Natural killer cell (primary cell): ENCODE data around the gene MAPK9. TPM values are rescaled to one million over a fixed set of nuclear protein-coding genes. Genes with fewer than 3 reads are reported as not detected.
A peak's percentile ranks its signal among the peaks of the same experiment; 100 is the strongest.

Experiments
- ATAC-seq, 3 donors: fragments of 150-1000 bp in 2 of 3; fragments of 200-7000 bp in 1 of 3; cut with Tn5 transposase; 1 replicate in 1 of 3; 2 replicates in 2 of 3; pipeline ENCODE4 v1.10.0; 2021; ENCODE audit warnings: mild to moderate bottlenecking in 2 of 3, moderate library complexity in 2 of 3
- DNase-seq, 2 donors: peaks; one replicate each; pipeline versions ENCODE4 v3.0.0 to v3.0.0-alpha.2; 2013 to 2021; ENCODE audit warnings: mixed read lengths in 1 of 2
- H3K27ac ChIP-seq: one replicate; pipeline ENCODE4 v1.5.1; 2013; ENCODE audit warnings: mild to moderate bottlenecking, low read length
- H3K27me3 ChIP-seq: one replicate; pipeline ENCODE4 v1.6.1; 2013; ENCODE audit warnings: low read length; ENCODE audit not compliant: control insufficient read depth, insufficient read depth
- H3K36me3 ChIP-seq: one replicate; pipeline ENCODE4 v1.6.1; 2013; ENCODE audit warnings: low read length; ENCODE audit not compliant: control insufficient read depth, insufficient read depth
- H3K4me1 ChIP-seq: one replicate; pipeline ENCODE4 v1.6.1; 2013; ENCODE audit warnings: low read length; ENCODE audit not compliant: control insufficient read depth, insufficient read depth
- H3K4me3 ChIP-seq: one replicate; pipeline ENCODE4 v1.5.1; 2013; ENCODE audit warnings: low read length
- H3K9me3 ChIP-seq: one replicate; pipeline ENCODE4 v1.6.1; 2013; ENCODE audit warnings: low read length; ENCODE audit not compliant: control insufficient read depth, insufficient read depth
- H3K27ac Mint-ChIP-seq, 2 donors: one replicate each; pipeline ENCODE4 v1.8.0; 2022; ENCODE audit warnings: mild to moderate bottlenecking in 2 of 2, mixed read lengths in 2 of 2, moderate library complexity in 1 of 2
- H3K27me3 Mint-ChIP-seq, 2 donors: one replicate each; pipeline ENCODE4 v1.8.0; 2022; ENCODE audit warnings: low read depth in 2 of 2, mixed read lengths in 2 of 2
- H3K36me3 Mint-ChIP-seq: one replicate; pipeline ENCODE4 v1.8.0; 2022; ENCODE audit warnings: mixed read lengths
- H3K4me1 Mint-ChIP-seq, 2 donors: one replicate each; pipeline ENCODE4 v1.8.0; 2022; ENCODE audit warnings: mixed read lengths in 2 of 2
- H3K4me3 Mint-ChIP-seq: one replicate; pipeline ENCODE4 v1.8.0; 2022; ENCODE audit warnings: mild to moderate bottlenecking, moderate library complexity, mixed read lengths
- H3K9me3 Mint-ChIP-seq, 2 donors: one replicate each; pipeline ENCODE4 v1.8.0; 2022; ENCODE audit warnings: mixed read lengths in 2 of 2
- CTCF ChIP-seq: fragments of 200-600 bp; IDR thresholded peaks from one replicate; pipeline ENCODE4 v1.8.0; 2022; ENCODE audit warnings: antibody characterized with exemption
- WGBS: methylation state at CpG from one replicate; pipeline ENCODE4 v1.1.7; 2013; ENCODE audit warnings: missing lambda C conversion rate; ENCODE audit not compliant: insufficient coverage; 5-methylcytosine and 5-hydroxymethylcytosine counted together
- intact Hi-C: fragments of 100-400 bp; cut with micrococcal nuclease; formaldehyde crosslinking; loops from one replicate; pipeline ENCODE4 v1.14.2; 2022
- total RNA-seq, 4 donors: library from RNA; stranded (reverse); fragments of 120-200 nt in 1 of 4; gene quantifications; one replicate each; pipeline versions ENCODE4 v1.2.3 to v1.2.4, GENCODE V29; 2013 to 2022

Gene MAPK9
- total RNA-seq, 3 donors from 2014 or later (not counting 1 experiment from before 2014, with no cell fraction given): 34.1 to 48.5 (median 40.4) TPM

- no peak overlapping the region for H3K27ac Mint-ChIP-seq
- H3K36me3 Mint-ChIP-seq: no peaks in the 10 kb centered on the region
- H3K9me3 Mint-ChIP-seq: no peaks in the 10 kb centered on the region
- no peak overlapping the region for H3K4me3 Mint-ChIP-seq
- H3K4me1 Mint-ChIP-seq: no peaks in the 10 kb centered on the region
- ATAC-seq (no peak), DNase-seq (no peak)
- intact Hi-C loops: no loop called here
- peaks cover 4% of the 10 kb centered on the region for H3K4me1 ChIP-seq
- TF ChIP-seq CTCF: no peak
- H3K27me3 Mint-ChIP-seq: peaks cover 21 to 40% of the 10 kb centered on the region in 2 donors
- H3K27me3 ChIP-seq: no peaks in the 10 kb centered on the region
- WGBS: 89% methylated on average over 7 of the region's 7 CpGs
- no peaks in the 10 kb centered on the region for H3K9me3 ChIP-seq
- H3K4me3 ChIP-seq: no peak overlapping the region
- H3K36me3 ChIP-seq: no peaks in the 10 kb centered on the region
- H3K27ac ChIP-seq: no peak overlapping the region
Observed at GRCh38 chr5:180329138-180329435, 37.2 kb upstream of the MAPK9 start.

GRCh38 chr5:180328296-180329137 lies 36.6 kb upstream of the MAPK9 start:
- peak; percentile 84 for TF ChIP-seq CTCF
- Mint-ChIP-seq H3K4me1 (no peaks in the 10 kb centered on the region), H3K4me3 (no peak overlapping the region), H3K36me3 (no peaks in the 10 kb centered on the region), H3K9me3 (no peaks in the 10 kb centered on the region), H3K27ac (no peak overlapping the region), H3K27me3 (peaks cover 20 to 36% of the 10 kb centered on the region in 2 donors)
- Histone ChIP-seq H3K4me1 (peaks cover 4% of the 10 kb centered on the region), H3K27me3 (no peaks in the 10 kb centered on the region), H3K4me3 (no peak overlapping the region), H3K9me3 (no peaks in the 10 kb centered on the region), H3K36me3 (no peaks in the 10 kb centered on the region), H3K27ac (no peak overlapping the region)
- WGBS: 64% methylated on average over 31 of the region's 31 CpGs
- DNase-seq (peak; percentile 77 to 93), ATAC-seq (peak; percentile 69 to 97 (median 96))
- intact Hi-C loops: loop anchor here (1.0 kb wide), 2 partner anchors 35 to 201 kb away; no protein-coding TSS in a partner anchor

GRCh38 chr5:180326989-180327565 lies 35.2 kb upstream of the MAPK9 start:
- no peak for TF ChIP-seq CTCF
- peaks cover 14 to 30% of the 10 kb centered on the region in 2 donors for H3K27me3 Mint-ChIP-seq
- no peak for ATAC-seq
- Histone ChIP-seq H3K27ac (no peak overlapping the region), H3K27me3 (no peaks in the 10 kb centered on the region), H3K4me3 (no peak overlapping the region), H3K36me3 (no peaks in the 10 kb centered on the region), H3K4me1 (peaks cover 4% of the 10 kb centered on the region), H3K9me3 (no peaks in the 10 kb centered on the region)
- no peak overlapping the region for H3K4me3 Mint-ChIP-seq
- no peak for DNase-seq
- no peaks in the 10 kb centered on the region for H3K9me3 Mint-ChIP-seq
- 90% methylated on average over 10 of the region's 10 CpGs for WGBS
- no peaks in the 10 kb centered on the region for H3K36me3 Mint-ChIP-seq
- no peaks in the 10 kb centered on the region for H3K4me1 Mint-ChIP-seq
- intact Hi-C loops: no loop called here
- H3K27ac Mint-ChIP-seq: no peak overlapping the region
